DMS53 treated with DMSO at 0.1 percent for 48 hours (cell line): Measurements from ENCODE around the gene CCDC87.
"Not testable (repeated sequence)": the region's sequence is repeated elsewhere in the genome, so short reads cannot be mapped to it uniquely, and the experiment has no call there.

Source experiments
- DNase-seq: peaks from one replicate; lab custom pipeline; 2025; ENCODE audit not compliant: unreplicated experiment; lab: John Stamatoyannopoulos, UW

CCDC87 gene

GRCh38 chr11:66557733-66558326, 35.0 kb downstream of the CCDC87 start:
- no peak for DNase-seq

- peak; percentile 48 for DNase-seq
These were observed 36.8 kb downstream of the CCDC87 start for GRCh38 chr11:66556086-66556485.

GRCh38 chr11:66555416-66555815, 37.4 kb downstream of the CCDC87 start:
- no peak for DNase-seq

- DNase-seq: no peak
These were observed 38.3 kb downstream of the CCDC87 start for GRCh38 chr11:66554602-66555001.

GRCh38 chr11:66550887-66551286, 42.0 kb downstream of the CCDC87 start:
- DNase-seq: no peak

GRCh38 chr11:66549696-66550095, 43.2 kb downstream of the CCDC87 start:
- DNase-seq: no peak

- no peak for DNase-seq
These were observed 43.9 kb downstream of the CCDC87 start for GRCh38 chr11:66548774-66549630.

- no peak for DNase-seq
These were observed 44.8 kb downstream of the CCDC87 start for GRCh38 chr11:66548041-66548440.

GRCh38 chr11:66547662-66548009, 45.2 kb downstream of the CCDC87 start:
- no peak for DNase-seq

GRCh38 chr11:66546966-66547661, 45.7 kb downstream of the CCDC87 start:
- DNase-seq: no peak

GRCh38 chr11:66546368-66546965, 46.4 kb downstream of the CCDC87 start, which contains the start of gene ACTN3:
Gene ACTN3 (plus strand): TSS chr11:66546903. CDS start chr11:66546938, 35 bp downstream.
- no peak for DNase-seq

- peak; percentile 98 for DNase-seq
These were observed 47.0 kb downstream of the CCDC87 start, which contains the start of gene ZDHHC24 for GRCh38 chr11:66545701-66546367. Gene ZDHHC24 (minus strand): TSS chr11:66546048. CDS start chr11:66546003, 45 bp downstream.

GRCh38 chr11:66544952-66545351, 47.9 kb downstream of the CCDC87 start:
- not testable (repeated sequence) for DNase-seq

GRCh38 chr11:66543263-66544107, 49.4 kb downstream of the CCDC87 start:
- no peak for DNase-seq

GRCh38 chr11:66542362-66542761, 50.5 kb downstream of the CCDC87 start:
- no peak for DNase-seq

- DNase-seq: no peak
These were observed 51.0 kb downstream of the CCDC87 start for GRCh38 chr11:66541892-66542291.

- not testable (repeated sequence) for DNase-seq
These were observed 52.3 kb downstream of the CCDC87 start for GRCh38 chr11:66540598-66540997.
